Measurements from ENCODE around the gene OR10H4.
"Not testable (repeated sequence)": the region's sequence is repeated elsewhere in the genome, so short reads cannot be mapped to it uniquely, and the experiment has no call there.

The OR10H4 gene, protein sequence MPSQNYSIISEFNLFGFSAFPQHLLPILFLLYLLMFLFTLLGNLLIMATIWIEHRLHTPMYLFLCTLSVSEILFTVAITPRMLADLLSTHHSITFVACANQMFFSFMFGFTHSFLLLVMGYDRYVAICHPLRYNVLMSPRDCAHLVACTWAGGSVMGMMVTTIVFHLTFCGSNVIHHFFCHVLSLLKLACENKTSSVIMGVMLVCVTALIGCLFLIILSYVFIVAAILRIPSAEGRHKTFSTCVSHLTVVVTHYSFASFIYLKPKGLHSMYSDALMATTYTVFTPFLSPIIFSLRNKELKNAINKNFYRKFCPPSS

DNA sequence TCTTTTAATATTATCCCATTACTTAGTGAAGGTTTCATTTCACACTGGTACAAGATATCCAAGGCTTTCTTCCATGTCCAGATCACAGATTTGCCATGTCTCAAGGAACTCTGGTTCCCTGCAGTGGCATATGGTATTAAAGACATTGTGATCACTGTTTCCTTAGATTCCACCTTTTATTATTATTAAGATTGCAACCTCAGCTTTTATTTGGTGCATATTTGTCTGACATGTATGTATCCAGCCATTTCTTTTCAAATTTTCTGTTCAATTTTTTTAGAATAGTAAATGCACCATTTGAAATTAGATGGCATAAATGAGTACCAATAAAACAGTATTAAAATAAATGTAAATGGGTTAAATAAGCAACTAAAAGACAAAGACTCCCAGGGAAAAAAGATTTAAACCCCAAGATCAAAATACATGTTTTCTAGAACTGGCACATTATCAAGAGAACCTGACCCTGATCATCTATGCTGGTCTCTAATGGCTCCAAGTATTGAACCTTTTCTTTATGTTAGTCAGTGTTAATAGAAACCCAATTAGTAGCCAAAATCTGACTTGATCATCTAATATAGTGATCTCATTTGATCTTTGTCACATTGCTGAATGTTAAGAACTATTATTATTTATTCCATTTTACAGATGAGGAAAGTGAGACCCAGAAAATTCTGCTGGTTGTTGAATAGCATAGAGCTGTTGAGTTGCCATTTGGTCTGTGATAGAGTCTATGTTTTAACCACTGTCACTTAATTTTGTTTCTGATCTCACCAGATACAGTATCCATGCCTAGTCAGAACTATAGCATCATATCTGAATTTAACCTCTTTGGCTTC, at the start of gene OR10H4:
TSS of gene OR10H4 (plus strand) at position 786 of the 836 bp plus-strand sequence. CDS start at position 786, 0 bp downstream.
- no peak for DNase-seq

DNA sequence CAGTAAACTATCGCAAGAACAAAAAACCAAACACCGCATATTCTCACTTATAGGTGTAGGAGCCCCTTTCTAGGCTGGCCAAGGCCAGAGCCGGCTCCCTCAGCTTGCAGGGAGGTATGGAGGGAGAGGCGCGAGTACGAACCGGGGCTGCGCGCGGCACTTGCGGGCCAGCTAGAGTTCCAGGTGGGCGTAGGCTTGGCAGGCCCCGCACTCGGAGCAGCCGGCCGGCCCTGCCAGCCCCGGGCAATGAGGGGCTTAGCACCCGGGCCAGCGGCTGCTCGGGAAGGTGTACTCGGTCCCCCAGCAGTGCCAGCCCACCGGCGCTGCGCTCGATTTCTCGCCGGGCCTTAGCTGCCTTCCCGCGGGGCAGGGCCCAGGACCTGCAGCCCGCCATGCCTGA, 49.2 kb upstream of the OR10H4 start:
- not testable (repeated sequence) for DNase-seq

DNA sequence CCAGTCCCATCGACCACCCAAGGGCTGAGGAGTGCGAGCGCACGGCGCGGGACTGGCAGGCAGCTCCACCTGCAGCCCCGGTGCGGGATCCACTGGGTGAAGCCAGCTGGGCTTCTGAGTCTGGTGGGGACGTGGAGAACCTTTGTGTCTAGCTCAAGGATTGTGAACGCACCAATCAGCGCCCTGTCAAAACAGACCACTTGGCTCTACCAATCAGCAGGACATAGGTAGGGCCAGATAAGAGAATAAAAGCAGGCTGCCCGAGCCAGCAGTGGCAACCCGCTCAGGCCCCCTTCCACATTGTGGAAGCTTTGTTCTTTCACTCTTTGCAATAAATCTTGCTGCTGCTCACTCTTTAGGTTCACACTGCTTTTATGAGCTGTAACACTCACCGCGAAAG, 48.8 kb upstream of the OR10H4 start:
- DNase-seq = not testable (repeated sequence)

DNA sequence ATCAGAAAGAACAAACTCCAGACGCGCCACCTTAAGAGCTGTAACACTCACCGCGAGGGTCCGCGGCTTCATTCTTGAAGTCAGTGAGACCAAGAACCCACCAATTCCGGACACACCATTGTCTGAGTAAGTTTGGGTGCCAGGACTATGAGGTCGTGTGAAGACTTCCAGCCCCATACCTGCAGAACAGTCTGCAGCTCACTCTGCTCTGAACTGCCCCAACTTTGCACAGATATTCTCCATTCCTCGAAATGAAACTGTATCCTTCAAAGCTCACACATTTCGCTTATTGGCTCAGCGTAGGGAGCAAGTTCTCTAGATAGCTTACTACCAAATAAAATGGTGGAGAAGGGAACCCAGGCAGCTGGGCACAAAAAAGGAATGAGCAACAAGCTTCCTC, 48.3 kb upstream of the OR10H4 start:
- no peak for DNase-seq

DNA sequence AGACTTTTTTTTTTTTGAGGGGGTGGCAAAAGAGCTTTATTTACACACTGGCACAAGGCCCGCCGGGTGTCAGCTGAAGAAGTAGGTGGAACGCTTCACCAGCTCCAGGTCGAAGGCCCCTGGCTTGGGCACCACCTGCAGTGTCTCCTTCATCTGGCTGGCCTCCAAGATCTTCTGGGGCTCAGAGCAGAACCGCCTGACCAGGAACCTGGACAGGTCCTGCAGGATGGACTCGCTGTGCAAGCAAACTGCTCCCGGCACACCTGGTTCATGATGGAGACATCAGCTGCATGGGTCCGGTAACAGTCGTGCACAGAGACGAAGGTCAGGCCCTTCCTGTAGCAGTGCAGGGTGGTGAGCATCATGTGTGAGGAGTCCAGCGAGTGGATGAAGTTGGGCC, 46.6 kb upstream of the OR10H4 start:
- DNase-seq = no peak

DNA sequence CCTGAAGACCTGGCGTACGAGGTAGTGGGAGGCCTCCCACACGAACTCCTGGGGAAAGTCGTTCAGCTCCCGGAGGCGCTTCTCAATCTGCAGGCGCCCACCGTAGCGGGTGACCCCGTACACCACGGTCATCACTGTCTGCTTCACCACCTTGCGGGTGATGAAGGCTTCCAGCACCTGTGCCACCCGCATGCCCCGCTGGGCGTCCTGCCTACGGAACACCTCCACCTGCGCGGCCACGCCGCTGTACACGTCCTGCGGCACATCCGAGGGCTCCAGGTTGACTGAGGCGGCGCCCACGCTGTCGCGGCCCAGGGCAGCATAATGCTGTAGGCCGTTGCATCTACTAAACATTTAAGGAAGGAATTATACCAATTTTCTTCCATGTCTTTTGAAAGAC, 45.9 kb upstream of the OR10H4 start:
- not testable (repeated sequence) for DNase-seq

DNA sequence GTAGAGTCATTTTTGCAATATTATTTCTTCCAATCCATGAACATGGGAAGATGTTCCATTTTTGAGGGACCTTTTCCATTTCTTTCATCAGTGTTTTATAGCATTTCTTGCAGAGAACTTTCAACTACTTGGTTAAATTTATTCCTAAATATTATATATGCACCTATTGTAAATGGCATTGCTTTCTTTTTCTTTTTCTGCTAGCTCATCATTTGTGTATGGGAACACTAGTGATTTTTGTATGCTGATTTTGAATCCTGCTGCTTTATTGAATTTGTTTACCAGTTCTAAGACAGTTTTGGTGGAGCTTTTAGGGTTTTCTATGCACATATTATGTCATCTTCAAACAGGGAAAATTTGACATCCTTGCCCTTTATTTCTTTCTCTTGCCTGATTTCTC, 43.8 kb upstream of the OR10H4 start:
- DNase-seq = no peak

DNA sequence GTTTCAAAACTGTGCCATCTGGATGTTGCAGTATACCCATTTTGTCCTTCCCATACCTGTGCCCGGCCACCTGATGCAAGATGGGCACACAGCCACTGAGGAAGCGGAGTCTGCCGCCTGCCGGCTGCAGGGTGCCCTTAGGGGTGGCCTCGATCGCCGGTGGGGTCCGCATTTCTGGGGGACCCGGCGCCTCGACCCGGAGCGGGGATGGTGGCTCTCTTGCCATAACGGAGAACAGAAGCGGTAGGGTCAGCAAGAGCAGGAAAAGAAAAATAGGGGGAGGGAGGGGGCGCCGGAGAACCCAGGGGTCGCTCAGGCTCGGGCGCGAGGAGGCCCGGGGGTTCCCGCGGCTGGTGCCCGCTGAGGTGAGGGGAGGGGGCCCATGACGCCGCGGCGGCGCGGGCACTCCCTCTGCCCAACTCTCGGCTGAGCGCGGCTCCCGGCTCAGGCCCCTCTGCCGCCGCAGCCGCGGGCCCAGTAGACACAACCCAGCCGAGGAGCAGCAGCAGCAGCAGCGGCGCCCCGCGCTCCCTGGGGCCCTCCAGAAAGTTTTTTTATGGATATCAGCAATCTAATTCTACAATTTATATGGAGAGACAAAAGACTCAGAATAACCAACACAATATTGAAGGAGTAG, 37.1 kb upstream of the OR10H4 start:
- DNase-seq = no peak

DNA sequence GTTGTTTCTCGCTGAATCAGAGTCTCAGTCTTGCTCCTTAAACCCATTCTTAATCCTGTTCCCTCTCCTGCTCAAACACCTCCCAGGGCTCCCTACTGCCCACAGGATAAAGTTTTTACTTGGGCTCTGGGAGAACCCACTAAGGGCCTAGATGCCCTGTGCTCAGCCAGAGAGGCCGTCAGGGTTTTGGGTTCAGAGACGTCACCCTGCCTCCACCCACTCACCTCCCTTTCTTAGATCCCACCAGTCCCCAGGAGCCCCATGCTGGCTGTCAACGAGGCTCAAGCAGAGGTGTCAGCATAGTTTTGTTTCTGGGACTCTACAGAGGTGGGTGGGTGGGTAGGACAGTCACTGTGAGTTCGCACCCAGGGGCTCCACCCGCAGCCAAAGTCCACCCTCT, 35.4 kb upstream of the OR10H4 start:
- no peak for DNase-seq

DNA sequence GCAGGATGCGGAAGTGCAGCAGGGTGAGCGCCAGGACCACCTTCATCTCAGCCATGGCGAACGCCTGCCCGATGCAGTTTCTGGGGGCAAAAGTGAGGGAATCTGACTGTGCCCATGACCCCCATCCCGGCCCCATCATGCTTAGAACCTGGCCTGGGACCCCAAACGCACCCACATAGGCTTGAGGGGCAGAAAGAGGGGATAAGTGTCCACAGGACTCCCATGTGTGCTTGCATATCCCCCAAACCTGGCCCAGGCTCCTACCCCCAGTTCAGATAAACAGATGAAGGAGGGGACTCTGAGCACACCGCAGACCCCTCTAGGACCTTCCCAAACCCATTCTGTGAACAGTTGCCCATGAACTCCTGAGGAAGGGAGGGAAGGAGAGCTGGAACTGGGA, 35.0 kb upstream of the OR10H4 start:
- no peak for DNase-seq

DNA sequence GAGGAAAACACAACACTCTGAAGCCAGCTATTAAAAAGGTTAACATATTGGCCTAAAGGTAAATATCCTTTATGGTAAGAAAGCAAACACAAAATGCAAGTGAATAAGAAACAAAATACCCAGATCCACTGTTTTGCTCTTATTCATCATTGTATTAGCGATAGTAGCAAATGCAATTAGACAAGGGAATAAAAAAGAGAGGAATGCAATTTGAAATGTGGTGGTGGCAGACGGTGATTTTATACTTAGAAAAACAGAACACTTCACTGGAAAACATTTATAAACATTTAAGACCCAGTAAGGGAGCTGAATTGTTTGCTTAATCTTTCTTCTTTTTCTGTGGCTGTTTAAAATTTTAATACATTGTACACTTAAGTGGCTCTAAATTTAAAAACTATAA, 33.7 kb upstream of the OR10H4 start:
- DNase-seq = no peak

DNA sequence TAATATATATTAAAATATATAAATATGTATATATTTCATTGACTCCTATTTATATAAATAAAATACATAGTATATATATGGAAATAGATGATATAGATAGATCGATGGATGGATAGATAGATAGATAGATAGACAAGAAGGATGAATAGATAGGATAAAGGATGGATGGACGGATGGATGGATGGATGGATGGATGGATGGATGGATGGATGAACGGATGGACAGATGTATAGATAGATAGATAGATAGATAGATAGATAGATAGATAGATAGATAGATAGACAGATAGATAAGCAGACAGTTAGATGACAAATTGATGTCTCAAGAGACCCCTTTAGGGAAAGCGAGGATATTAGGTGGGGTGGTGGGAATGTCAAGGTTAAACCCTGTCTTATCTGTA, 29.6 kb upstream of the OR10H4 start:
- no peak for DNase-seq

DNA sequence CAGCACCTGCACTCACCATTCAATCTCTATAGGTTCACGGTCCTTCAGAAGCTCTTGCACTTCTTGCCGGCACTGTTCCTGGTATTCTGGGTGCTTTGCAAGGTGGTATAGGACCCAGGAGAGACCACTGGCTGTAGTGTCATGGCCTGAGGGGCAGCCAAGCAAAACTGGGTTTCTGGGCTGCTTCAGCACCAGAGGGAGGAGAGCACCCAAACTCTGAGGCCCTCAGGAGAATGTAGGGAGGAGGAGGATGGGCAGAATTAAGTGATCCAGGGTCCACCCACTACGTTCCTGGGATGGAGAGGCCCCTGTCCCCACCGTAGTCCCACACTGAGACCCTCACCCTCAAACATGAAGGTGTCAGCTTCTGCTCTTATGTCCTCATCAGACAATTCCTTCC, 26.8 kb upstream of the OR10H4 start:
- no peak for DNase-seq

DNA sequence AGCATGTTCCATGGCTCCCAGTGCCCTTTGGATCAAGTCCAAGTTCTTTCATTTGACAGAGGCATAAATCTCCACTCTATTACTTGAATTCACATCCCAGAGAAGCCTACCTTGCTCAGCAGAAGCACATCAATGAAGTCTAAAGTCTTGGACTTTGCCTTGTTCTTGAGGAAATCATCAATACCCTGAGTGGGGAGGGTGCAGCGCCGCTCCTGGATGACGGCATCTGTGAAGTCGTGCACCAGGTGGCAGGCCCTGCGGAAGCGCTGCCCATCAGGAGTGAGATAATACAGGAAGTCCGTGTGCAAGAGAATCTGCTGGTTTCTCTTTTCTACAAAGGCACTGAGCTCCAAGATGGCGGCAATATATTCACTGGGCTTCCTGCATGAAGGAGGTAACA, 25.1 kb upstream of the OR10H4 start:
- DNase-seq = no peak

DNA sequence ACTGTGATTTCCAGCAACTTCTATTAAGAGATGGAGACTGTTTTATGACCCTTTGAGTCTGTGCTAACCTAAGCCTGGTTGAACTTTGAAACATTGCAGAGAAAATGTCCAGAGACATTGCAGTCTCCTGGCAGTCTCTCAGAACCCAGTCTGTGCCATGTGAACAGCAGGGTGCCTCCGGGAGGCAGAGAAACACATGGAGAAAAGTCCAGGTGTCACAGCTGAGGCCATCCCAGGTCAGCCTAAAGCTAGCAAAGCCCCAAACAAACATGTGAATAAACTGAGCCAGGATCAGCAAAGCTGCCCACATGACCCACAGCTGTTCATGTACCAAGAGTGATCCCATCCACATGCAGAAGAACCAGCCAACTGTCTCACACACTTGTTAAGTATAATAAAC, 22.3 kb upstream of the OR10H4 start:
- DNase-seq = no peak

DNA sequence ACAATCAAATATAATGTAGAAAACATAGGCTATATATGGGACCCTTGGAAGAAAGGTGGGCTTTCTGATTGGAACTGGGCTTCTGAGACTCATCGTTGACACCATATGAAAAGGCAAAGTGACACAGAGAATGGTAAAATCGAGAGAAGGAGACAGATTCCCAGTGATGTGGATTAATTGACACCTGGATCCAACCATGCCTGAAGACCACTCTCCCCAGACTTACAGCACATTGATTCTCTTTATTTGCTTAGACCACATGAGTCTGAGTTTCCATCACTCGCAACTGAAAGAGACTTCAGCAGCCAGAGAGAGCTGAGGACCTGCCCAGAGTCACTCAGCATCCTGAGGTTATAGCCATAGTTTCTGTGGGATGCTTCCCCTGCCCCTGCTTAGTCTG, 20.5 kb upstream of the OR10H4 start:
- no peak for DNase-seq

DNA sequence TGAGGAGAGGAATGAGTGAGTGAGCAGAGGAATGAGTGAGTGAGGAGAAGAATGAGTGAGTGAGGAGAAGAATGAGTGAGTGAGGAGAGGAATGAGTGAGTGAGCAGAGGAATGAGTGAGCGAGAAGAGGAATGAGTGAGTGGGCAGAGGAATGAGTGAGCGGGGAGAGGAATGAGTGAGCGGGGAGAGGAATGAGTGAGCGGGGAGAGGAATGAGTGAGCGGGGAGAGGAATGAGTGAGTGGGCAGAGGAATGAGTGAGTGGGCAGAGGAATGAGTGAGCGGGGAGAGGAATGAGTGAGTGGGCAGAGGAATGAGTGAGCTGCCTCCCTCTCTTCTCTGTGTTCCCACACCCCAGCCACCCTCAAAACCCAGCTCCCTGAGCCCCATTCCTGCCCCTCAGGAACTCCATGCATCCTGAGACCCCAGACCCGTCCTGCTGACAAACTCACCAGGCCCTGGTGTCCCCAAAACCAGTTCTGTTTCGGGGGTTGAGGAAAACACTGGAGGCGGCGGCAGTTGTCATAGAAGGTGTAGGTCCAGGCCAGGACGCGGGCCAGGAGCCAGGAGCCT, 15.0 kb upstream of the OR10H4 start:
- not testable (repeated sequence) for DNase-seq

DNA sequence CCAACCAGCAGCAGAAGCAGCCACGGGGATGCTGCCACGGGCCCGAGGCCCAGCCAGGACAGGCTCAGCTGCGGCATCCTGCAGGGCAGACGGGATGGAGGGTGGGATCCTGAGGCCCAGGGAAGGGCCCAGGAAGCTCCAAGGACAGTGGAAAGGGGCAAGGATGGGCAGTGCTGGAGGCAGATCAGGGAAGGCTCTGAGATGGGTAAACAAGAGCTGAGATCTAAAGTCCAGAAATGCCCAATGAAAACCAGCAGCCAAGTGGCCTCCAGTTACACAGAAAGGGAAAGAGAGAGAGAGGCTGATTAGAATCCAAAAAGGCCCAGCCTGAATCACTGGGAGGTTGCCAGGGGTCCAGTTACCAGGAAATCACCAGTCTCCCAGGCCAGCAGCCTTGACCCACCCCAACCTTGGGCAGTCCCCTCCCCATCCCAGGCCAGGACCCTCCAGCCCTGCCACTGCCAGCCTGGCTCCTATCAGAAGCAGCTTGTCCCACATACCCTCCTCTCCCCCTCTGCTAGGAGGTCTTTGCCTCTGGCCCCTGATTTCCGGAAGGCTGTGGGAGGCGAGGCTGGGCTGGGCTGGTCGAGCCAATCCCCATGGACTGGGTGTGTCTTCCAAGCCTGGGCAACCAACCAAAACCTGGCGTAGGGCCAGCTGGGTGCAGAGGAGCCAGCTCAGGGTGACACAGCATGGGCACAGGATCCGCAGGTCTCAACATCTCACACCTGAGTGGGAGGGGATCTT, 14.3 kb upstream of the OR10H4 start, which contains the start of gene CYP4F11:
TSS of gene CYP4F11 (minus strand) at position 198 of the 747 bp plus-strand sequence. CDS start at position 77, 121 bp downstream.
- DNase-seq = no peak

DNA sequence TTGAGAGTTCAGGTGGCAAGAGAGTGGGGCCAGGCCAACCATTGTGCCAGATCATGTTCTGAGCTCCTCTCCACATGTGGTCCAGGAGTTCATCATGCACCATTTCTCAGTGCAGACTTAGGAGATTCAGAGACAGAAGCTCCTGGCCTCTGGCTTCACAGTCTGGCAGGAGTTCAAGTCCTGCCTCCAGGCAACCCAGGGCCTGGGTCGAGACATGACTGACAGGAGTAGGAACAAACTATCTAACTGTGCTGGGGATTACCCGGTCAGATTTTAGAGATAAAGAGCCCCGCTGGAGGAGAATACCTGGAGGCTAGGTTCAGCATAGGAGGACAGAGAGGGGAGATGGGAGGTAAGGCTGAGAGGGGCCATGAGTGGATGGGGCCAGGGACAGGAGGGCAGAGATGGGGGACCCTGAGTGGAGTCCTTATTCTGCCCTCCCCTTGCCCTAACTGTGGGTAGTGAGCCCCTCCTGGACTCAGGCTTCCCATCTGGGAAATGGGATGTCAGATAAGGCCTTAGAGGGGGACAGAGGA, 13.6 kb upstream of the OR10H4 start:
- no peak for DNase-seq

DNA sequence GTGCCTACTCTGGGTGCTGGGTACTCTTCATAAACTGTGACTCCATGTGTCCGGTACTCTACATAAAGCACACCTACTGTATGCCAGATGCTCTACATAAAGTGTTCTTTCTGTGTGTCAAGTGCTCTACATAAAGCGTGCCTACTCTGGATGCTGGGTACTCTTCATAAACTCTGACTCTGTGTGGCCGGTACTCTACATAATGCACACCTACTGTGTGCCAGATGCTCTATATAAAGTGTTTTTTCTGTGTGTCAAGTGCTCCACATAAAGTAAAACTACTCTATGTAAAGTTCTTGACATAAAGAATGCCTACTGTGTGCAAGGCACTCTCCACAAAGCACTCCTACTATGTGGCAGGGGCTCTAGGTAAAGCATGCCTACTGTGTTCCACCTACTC, 12.6 kb upstream of the OR10H4 start:
- no peak for DNase-seq

DNA sequence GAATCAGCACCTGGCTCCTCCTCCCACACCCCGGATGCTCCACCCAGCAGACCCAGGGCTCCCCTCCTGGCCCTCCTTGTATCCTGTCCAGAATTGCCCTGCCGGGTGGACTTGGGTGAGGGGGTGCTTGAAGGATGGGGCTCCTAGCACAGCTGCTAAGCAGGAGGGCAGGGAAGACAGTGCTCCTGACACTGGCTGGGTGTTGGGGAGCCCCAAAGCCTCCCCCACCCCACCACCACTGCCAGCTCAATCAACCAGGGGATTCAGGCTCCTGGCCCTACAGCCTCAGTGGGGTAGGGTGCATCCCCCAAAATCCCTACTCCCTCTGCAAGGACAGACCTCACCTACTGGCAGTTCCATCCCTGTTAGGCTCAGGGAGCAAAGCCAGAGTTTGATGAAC, 11.9 kb upstream of the OR10H4 start:
- no peak for DNase-seq

DNA sequence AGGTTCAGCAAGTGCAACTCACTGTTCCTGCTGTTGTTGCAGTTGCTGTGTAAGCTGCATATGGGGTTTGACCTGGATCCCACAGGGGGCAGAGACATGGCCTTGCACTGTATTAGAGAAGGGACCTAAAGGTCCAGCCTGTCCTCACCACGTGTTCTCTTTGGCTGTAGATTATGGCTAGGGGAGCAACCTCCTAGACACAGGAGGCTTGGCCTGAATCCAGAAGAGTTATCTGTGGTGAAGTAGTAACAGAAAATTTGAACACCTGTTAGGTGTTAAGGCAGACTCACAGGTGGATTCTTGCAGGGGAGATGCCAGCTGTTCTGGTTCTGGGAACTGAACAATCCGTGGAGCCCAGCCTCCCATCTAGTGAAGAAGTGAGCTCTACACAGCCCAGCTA, 11.0 kb upstream of the OR10H4 start:
- DNase-seq = no peak
